Activated CD4-positive, alpha-beta memory T cell treated with anti-CD3 and anti-CD28 coated beads, Interleukin-2, amount 10 ng/mL, durations not matched to agents 7 days and 5 days (primary cell): ENCODE measurements around the gene CCNJL. TPM values are rescaled to one million over a fixed set of nuclear protein-coding genes. Genes with fewer than 3 reads are reported as not detected.
"Not testable (repeated sequence)": the region's sequence is repeated elsewhere in the genome, so short reads cannot be mapped to it uniquely, and the experiment has no call there.

Experiments used
- CTCF ChIA-PET: fragments of 350-600 bp; sonication (Branson Sonifier 250); formaldehyde crosslinking; loops from one replicate; lab custom pipeline; 2021; ENCODE audit warnings: antibody characterized with exemption, inconsistent platforms; lab: Charles Lee
- POLR2A ChIA-PET: fragments of 350-600 bp; sonication (Branson Sonifier 250); formaldehyde crosslinking; loops from one replicate; lab custom pipeline; 2021; ENCODE audit warnings: antibody characterized with exemption; lab: Charles Lee
- DNase-seq: peaks from one replicate; pipeline ENCODE4 v3.0.0-alpha.2; 2020
- H3K27ac Mint-ChIP-seq: one replicate; pipeline ENCODE4 v1.8.0; 2021; ENCODE audit warnings: mild to moderate bottlenecking, mixed read lengths
- H3K27me3 Mint-ChIP-seq: one replicate; pipeline ENCODE4 v1.8.0; 2021; ENCODE audit warnings: mixed read lengths
- H3K36me3 Mint-ChIP-seq: one replicate; pipeline ENCODE4 v1.8.0; 2021; ENCODE audit warnings: low read depth, mixed read lengths
- H3K4me1 Mint-ChIP-seq: one replicate; pipeline ENCODE4 v1.8.0; 2021; ENCODE audit warnings: mixed read lengths
- H3K4me3 Mint-ChIP-seq: one replicate; pipeline ENCODE4 v1.8.0; 2021; ENCODE audit warnings: mild to moderate bottlenecking, mixed read lengths
- H3K9me3 Mint-ChIP-seq: one replicate; pipeline ENCODE4 v1.8.0; 2021; ENCODE audit warnings: mixed read lengths
- total RNA-seq, 2 experiments: library from RNA; stranded (reverse); gene quantifications; one replicate each; pipeline ENCODE4 v1.2.3, GENCODE V29; 2021

CCNJL gene
- total RNA-seq, 2 experiments from 2014 or later = not detected

DNA sequence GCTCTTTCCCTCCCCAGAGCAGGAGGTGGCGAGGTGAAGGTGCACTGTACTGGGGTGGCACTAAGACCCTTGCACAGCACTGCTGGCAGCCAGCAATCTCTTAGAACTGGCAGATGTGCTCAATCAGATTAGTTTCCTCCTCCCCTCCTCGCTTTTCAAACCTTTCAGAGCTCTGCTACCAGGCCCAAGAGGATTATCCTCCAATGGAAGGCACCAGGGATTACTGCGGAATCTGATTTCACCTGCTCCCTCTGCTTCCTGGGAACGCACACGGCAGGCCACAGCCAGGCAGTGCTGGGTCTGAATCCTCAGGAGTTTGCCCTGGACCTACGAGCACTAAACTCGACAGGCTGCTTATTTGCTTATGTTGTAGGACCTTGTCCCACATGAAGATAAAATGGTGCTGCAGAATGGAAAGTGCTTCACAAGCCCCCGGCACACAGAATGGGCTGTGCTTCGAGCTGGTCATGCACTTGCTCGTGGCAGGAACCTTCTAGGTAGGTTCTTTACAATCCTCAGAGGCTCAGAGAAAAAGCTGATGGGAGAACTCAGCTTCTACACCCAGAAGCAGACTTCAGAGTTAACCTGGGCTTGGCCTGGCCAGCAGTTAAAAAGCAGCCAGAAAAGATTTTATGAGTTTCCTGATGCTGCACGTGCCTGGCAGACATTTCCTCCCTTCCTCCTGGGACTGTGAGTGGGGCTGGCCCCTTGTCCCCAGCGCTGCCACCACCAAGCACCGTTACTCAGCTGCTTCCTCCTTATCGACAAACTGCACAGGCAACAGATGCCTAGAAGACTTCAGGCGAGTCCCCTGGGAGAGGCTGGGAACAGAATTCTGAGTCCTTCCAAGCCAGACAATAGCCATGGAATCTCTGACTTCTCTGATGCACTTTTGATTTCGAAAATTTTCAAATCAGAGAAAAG lies 50.0 kb downstream of the CCNJL start:
- POLR2A ChIA-PET = interaction anchor here (0.7 kb wide), 1 partner anchor 1301 kb away, joined by 3 read pairs; no protein-coding TSS in a partner anchor
- DNase-seq = no peak
- no peaks in the 10 kb centered on the region for H3K36me3 Mint-ChIP-seq
- H3K27me3 Mint-ChIP-seq = peaks cover 10% of the 10 kb centered on the region
- H3K27ac Mint-ChIP-seq = no peak overlapping the region
- CTCF ChIA-PET = no interaction called here
- no peak overlapping the region for H3K4me3 Mint-ChIP-seq
- no peaks in the 10 kb centered on the region for H3K9me3 Mint-ChIP-seq
- no peaks in the 10 kb centered on the region for H3K4me1 Mint-ChIP-seq

- no peaks in the 10 kb centered on the region for H3K4me1 Mint-ChIP-seq
- DNase-seq = no peak
- no peak overlapping the region for H3K27ac Mint-ChIP-seq
- H3K4me3 Mint-ChIP-seq = no peak overlapping the region
- H3K9me3 Mint-ChIP-seq = no peaks in the 10 kb centered on the region
- ChIA-PET CTCF (no interaction called here), POLR2A (interaction anchor here (0.7 kb wide), 1 partner anchor 1300 kb away, joined by 3 read pairs; no protein-coding TSS in a partner anchor)
- no peaks in the 10 kb centered on the region for H3K36me3 Mint-ChIP-seq
- peaks cover 10% of the 10 kb centered on the region for H3K27me3 Mint-ChIP-seq
Measured at GRCh38 chr5:160260881-160261815, 51.2 kb downstream of the CCNJL start.

DNA sequence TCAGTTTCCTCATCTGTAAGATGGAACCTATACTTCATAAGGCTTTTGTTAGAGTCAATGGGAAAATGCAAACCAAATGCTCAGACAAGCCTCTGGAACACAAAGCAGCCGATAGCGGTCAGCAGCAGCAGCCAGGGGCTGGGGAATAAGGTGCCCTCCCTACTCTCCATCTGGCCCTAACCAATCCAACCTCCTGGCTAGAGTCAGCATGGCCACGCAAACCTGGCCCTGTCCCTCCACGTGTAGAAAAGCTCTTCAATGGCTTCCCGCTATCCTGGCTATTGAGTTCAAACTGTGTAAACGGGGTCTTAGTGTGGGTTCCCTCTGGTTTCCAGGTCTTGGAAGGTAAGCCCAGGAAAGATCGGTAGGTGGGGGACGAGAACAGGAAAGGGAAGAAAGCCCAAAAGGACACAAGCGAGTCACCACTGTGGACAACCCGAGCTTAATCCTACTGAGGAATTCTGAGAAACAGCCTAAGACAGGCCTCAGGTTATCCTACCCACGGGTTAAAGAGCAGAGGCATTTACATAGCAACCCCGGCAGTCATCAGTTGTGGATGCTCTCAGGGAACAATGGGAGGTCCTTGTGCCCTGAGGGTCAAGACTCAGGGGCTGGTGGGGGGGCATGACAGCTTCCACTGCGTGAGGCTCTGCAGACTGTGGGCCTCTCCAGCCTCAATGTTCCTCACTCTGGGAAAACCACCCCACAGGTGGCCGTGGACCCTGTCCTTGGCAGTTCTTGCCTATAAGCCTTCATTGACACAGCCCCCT lies 52.2 kb downstream of the CCNJL start:
- H3K4me1 Mint-ChIP-seq = no peaks in the 10 kb centered on the region
- no peaks in the 10 kb centered on the region for H3K9me3 Mint-ChIP-seq
- ChIA-PET POLR2A (no interaction called here), CTCF (interaction anchor here (0.9 kb wide), 1 partner anchor 11 kb away, joined by 3 read pairs; no protein-coding TSS in a partner anchor)
- peaks cover 10% of the 10 kb centered on the region for H3K27me3 Mint-ChIP-seq
- no peaks in the 10 kb centered on the region for H3K36me3 Mint-ChIP-seq
- H3K27ac Mint-ChIP-seq = no peak overlapping the region
- no peak overlapping the region for H3K4me3 Mint-ChIP-seq
- no peak for DNase-seq

GRCh38 chr5:160259341-160259740 lies 53.0 kb downstream of the CCNJL start:
- Mint-ChIP-seq H3K27ac (no peak overlapping the region), H3K4me3 (no peak overlapping the region), H3K36me3 (no peaks in the 10 kb centered on the region), H3K4me1 (no peaks in the 10 kb centered on the region), H3K27me3 (peaks cover 10% of the 10 kb centered on the region), H3K9me3 (no peaks in the 10 kb centered on the region)
- POLR2A ChIA-PET = no interaction called here
- CTCF ChIA-PET = interaction anchor here (0.9 kb wide), 1 partner anchor 11 kb away, joined by 3 read pairs; no protein-coding TSS in a partner anchor
- no peak for DNase-seq

DNA sequence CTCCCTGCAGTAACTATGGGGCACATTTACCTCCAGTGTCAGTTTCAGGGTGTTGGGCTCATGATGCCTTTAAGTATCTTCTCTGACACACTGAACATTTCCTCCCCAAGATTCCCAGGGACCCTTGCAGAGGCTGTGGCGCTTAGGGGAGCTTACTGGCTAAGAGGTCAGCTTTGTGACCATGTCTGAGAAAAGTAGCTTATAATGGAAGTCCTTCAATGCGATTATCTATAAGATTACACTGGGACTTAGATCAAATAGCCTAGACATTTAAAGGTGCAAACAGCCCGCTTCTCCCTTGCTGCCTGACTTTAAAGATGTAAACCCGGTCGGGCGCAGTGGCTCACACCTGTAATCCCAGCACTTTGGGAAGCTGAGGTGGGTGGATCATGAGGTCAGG lies 57.7 kb downstream of the CCNJL start:
- DNase-seq = no peak
- CTCF ChIA-PET = no interaction called here
- no peak overlapping the region for H3K27ac Mint-ChIP-seq

DNA sequence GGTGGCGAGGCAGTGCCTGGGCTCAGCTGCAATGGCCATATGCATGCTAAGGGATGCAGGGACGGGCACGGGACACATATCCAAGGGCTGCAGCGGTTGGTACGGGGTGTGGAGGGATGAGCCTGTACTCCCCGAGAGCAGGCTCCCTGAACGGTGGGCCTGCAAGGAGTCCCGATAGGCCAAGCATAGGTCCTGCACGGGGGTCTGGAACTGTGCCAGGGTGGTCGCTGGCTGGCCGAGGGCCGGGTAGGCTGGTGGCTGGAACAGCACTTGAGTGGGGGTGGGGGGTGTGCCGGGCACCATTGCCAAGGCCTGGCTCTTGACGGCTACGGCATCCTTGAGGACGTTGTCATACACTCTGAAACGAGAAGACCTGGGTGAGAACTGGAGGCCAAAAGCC lies 58.9 kb downstream of the CCNJL start:
- peaks cover 3% of the 10 kb centered on the region for H3K27me3 Mint-ChIP-seq
- H3K4me1 Mint-ChIP-seq = no peaks in the 10 kb centered on the region
- H3K27ac Mint-ChIP-seq = no peak overlapping the region
- no peak overlapping the region for H3K4me3 Mint-ChIP-seq
- ChIA-PET POLR2A (no interaction called here), CTCF (no interaction called here)
- DNase-seq = no peak
- H3K36me3 Mint-ChIP-seq = no peaks in the 10 kb centered on the region
- no peaks in the 10 kb centered on the region for H3K9me3 Mint-ChIP-seq

More for the DNA sequence above, 57.7 kb downstream of the CCNJL start:
- POLR2A ChIA-PET = no interaction called here
- no peaks in the 10 kb centered on the region for H3K36me3 Mint-ChIP-seq
- H3K27me3 Mint-ChIP-seq = peaks cover 3% of the 10 kb centered on the region
- no peaks in the 10 kb centered on the region for H3K4me1 Mint-ChIP-seq
- no peak overlapping the region for H3K4me3 Mint-ChIP-seq
- H3K9me3 Mint-ChIP-seq = no peaks in the 10 kb centered on the region

- H3K9me3 Mint-ChIP-seq = no peaks in the 10 kb centered on the region
- DNase-seq = no peak
- POLR2A ChIA-PET = no interaction called here
- H3K4me3 Mint-ChIP-seq = no peak overlapping the region
- CTCF ChIA-PET = no interaction called here
- peaks cover 3% of the 10 kb centered on the region for H3K27me3 Mint-ChIP-seq
- no peak overlapping the region for H3K27ac Mint-ChIP-seq
- no peaks in the 10 kb centered on the region for H3K36me3 Mint-ChIP-seq
- H3K4me1 Mint-ChIP-seq = no peaks in the 10 kb centered on the region
Measured at GRCh38 chr5:160252916-160253315, 59.4 kb downstream of the CCNJL start.

DNA sequence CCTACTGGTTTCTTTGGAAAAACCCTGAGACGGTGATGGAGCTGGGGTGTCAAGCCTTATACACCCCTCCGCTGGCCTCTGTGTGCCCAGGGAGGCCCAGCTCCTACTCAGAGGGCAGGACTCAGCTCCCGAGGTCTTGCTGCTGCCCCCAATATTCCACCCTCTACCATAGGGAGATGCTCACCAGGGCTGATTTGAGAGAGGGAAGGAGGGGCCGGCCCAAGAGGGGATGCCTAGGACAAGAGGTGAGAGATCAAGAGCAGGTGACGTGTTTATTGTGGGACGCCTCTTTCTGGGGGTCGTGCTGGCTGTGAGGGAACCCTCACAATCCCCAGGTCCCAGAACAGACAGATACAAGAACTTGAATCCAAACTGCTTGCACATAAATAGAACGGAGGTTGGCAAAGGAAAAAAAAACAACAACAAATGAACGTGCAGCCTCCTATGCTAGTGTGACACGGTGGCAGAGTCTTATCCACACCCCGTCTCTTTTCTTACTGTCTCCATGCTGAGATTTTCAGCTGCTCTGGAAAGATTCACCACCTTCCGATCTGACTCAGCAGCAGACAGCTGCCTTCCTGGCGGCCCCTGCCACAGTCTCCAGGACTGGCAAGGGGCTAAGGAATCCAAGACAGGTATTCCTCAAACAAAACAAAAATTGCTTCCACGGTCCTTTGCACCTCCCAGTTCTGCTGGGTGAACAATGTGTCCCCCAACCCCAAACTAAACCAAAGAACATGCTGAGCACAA lies 60.8 kb downstream of the CCNJL start:
- Mint-ChIP-seq H3K4me1 (no peaks in the 10 kb centered on the region), H3K36me3 (no peaks in the 10 kb centered on the region), H3K27ac (no peak overlapping the region), H3K4me3 (no peak overlapping the region), H3K27me3 (peaks cover 3% of the 10 kb centered on the region), H3K9me3 (no peaks in the 10 kb centered on the region)
- DNase-seq = no peak
- ChIA-PET CTCF (no interaction called here), POLR2A (no interaction called here)

DNA sequence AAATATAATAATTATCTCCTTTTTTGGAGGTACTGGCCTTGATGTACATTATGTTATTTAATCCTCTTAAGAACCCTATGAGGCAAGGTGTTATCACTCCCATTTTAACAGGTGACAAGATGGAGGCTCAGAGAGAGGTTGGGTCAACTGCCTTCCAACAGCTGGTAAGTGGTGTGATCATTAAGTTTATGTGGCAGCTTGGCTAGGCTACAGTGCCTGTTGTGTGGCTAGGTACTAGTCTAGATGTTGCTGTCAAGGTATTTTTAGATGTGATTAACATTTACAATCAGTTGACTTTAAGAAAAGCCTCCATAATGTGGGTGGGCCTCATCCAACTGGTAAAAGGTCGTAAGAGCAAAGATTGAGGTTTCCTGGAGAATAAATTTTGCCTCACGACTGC lies 61.5 kb downstream of the CCNJL start:
- H3K27me3 Mint-ChIP-seq = peaks cover 3% of the 10 kb centered on the region
- H3K36me3 Mint-ChIP-seq = no peaks in the 10 kb centered on the region
- no peak overlapping the region for H3K4me3 Mint-ChIP-seq
- no peak overlapping the region for H3K27ac Mint-ChIP-seq
- CTCF ChIA-PET = no interaction called here
- no peaks in the 10 kb centered on the region for H3K4me1 Mint-ChIP-seq
- POLR2A ChIA-PET = no interaction called here
- H3K9me3 Mint-ChIP-seq = no peaks in the 10 kb centered on the region
- no peak for DNase-seq

GRCh38 chr5:160250226-160250625 lies 62.1 kb downstream of the CCNJL start:
- H3K9me3 Mint-ChIP-seq = no peaks in the 10 kb centered on the region
- H3K36me3 Mint-ChIP-seq = no peaks in the 10 kb centered on the region
- no peak for DNase-seq
- peaks cover 3% of the 10 kb centered on the region for H3K27me3 Mint-ChIP-seq
- POLR2A ChIA-PET = no interaction called here
- no peak overlapping the region for H3K27ac Mint-ChIP-seq
- no peak overlapping the region for H3K4me3 Mint-ChIP-seq
- CTCF ChIA-PET = interaction anchor here (0.6 to 1.6 kb wide), 2 partner anchors 144 to 228 kb away, joined by 3 to 5 read pairs; no protein-coding TSS in a partner anchor
- H3K4me1 Mint-ChIP-seq = no peaks in the 10 kb centered on the region

DNA sequence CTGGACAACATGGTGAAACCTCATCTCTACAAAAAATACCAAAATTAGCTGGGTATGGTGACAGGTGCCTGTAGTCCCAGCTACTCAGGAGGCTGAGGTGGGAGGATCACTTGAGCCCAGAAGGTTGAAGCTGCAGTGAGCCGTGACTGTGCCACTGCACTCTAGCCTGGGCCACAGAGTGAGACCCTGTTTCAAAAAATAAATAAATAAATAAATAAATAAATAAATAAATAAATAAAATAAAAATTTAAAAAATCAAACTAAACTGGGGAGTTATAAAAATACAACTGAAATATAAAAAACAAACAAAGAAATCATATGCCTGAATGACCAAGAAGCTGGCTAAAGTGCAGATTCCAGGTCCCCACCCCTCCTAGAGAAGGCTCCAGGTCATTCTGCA lies 62.8 kb downstream of the CCNJL start:
- H3K4me1 Mint-ChIP-seq, POLR2A ChIA-PET, H3K27ac Mint-ChIP-seq, H3K4me3 Mint-ChIP-seq, H3K36me3 Mint-ChIP-seq, H3K27me3 Mint-ChIP-seq, DNase-seq, H3K9me3 Mint-ChIP-seq: not testable (repeated sequence)
- CTCF ChIA-PET = interaction anchor here (0.6 to 1.6 kb wide), 3 partner anchors 96 to 228 kb away, joined by 3 to 5 read pairs (median 5); no protein-coding TSS in a partner anchor
